Measurements from ENCODE around the gene CRISP1. TPM values are rescaled to one million over a fixed set of nuclear protein-coding genes. Genes with fewer than 3 reads are reported as not detected.

CRISP1 gene
- total and polyA plus RNA-seq, 7 donors, result not detected

- TF ChIP-seq POLR2A (IDR thresholded peaks at IDR 0.05), result no peak
- TF ChIP-seq POLR2AphosphoS5 (IDR thresholded peaks at IDR 0.05), result no peak
- TF ChIP-seq, protein P1, sequence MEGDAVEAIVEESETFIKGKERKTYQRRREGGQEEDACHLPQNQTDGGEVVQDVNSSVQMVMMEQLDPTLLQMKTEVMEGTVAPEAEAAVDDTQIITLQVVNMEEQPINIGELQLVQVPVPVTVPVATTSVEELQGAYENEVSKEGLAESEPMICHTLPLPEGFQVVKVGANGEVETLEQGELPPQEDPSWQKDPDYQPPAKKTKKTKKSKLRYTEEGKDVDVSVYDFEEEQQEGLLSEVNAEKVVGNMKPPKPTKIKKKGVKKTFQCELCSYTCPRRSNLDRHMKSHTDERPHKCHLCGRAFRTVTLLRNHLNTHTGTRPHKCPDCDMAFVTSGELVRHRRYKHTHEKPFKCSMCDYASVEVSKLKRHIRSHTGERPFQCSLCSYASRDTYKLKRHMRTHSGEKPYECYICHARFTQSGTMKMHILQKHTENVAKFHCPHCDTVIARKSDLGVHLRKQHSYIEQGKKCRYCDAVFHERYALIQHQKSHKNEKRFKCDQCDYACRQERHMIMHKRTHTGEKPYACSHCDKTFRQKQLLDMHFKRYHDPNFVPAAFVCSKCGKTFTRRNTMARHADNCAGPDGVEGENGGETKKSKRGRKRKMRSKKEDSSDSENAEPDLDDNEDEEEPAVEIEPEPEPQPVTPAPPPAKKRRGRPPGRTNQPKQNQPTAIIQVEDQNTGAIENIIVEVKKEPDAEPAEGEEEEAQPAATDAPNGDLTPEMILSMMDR (IDR thresholded peaks at IDR 0.05), result no peak
- no peak for TF ChIP-seq EP300 (IDR thresholded peaks at IDR 0.05)
- Histone ChIP-seq H3K4me1 (no peaks in the 10 kb centered on the region), H3K4me3 (no peak overlapping the region), H3K27ac (no peak overlapping the region), H3K36me3 (no peaks in the 10 kb centered on the region), H3K9me3 (no peaks in the 10 kb centered on the region), H3K27me3 (no peaks in the 10 kb centered on the region)
- 40 to 44% methylated on average over 2 of the region's 2 CpGs for WGBS, 2 donors
- intact Hi-C loops (cut with DNase I), result no loop called here
- no peak for DNase-seq
Measured at GRCh38 chr6:49868951-49869529, 2.7 kb upstream of the CRISP1 start.

GRCh38 chr6:49856282-49856681, 10.1 kb downstream of the CRISP1 start:
- Histone ChIP-seq H3K27ac (no peak overlapping the region), H3K4me1 (no peaks in the 10 kb centered on the region), H3K9me3 (no peaks in the 10 kb centered on the region), H3K27me3 (no peaks in the 10 kb centered on the region), H3K36me3 (no peaks in the 10 kb centered on the region), H3K4me3 (no peak overlapping the region)
- intact Hi-C loops (cut with DNase I), result no loop called here
- TF ChIP-seq, protein P1 (IDR thresholded peaks at IDR 0.05), result no peak
- TF ChIP-seq EP300 (IDR thresholded peaks at IDR 0.05) (no peak), POLR2A (IDR thresholded peaks at IDR 0.05) (no peak), POLR2AphosphoS5 (IDR thresholded peaks at IDR 0.05) (no peak)
- no peak for DNase-seq
- 82 to 91% methylated on average over 2 of the region's 2 CpGs for WGBS, 2 donors

- Histone ChIP-seq H3K4me1 (no peaks in the 10 kb centered on the region), H3K4me3 (no peak overlapping the region), H3K27ac (no peak overlapping the region), H3K9me3 (no peaks in the 10 kb centered on the region), H3K36me3 (no peaks in the 10 kb centered on the region), H3K27me3 (no peaks in the 10 kb centered on the region)
- intact Hi-C loops (cut with DNase I), result no loop called here
- DNase-seq, result no peak
- TF ChIP-seq EP300 (IDR thresholded peaks at IDR 0.05), result no peak
- WGBS, 2 donors, result 24 to 58% methylated on average over 4 of the region's 4 CpGs
Measured at GRCh38 chr6:49855221-49855620, 11.1 kb downstream of the CRISP1 start.

- TF ChIP-seq POLR2AphosphoS5 (IDR thresholded peaks at IDR 0.05) (no peak), POLR2A (IDR thresholded peaks at IDR 0.05) (no peak), EP300 (IDR thresholded peaks at IDR 0.05) (no peak)
- TF ChIP-seq, protein P1 (IDR thresholded peaks at IDR 0.05), result no peak
- intact Hi-C loops (cut with DNase I), result loop anchor here (5.0 kb wide), 1 partner anchor 231 kb away; no protein-coding TSS in a partner anchor
- H3K4me1 ChIP-seq, result no peaks in the 10 kb centered on the region
- no peak overlapping the region for H3K27ac ChIP-seq
- DNase-seq, result no peak
- no peaks in the 10 kb centered on the region for H3K36me3 ChIP-seq
- WGBS, 2 donors, result 74 to 89% methylated on average over 2 of the region's 2 CpGs
- H3K9me3 ChIP-seq, result no peaks in the 10 kb centered on the region
- H3K4me3 ChIP-seq, result no peak overlapping the region
- no peaks in the 10 kb centered on the region for H3K27me3 ChIP-seq
Measured at GRCh38 chr6:49852975-49853374, 13.4 kb downstream of the CRISP1 start.

GRCh38 chr6:49849213-49849907, 17.0 kb downstream of the CRISP1 start:
- H3K27me3 ChIP-seq, result no peaks in the 10 kb centered on the region
- H3K36me3 ChIP-seq, result no peaks in the 10 kb centered on the region
- intact Hi-C loops (cut with DNase I), result loop anchor here (2.0 kb wide), 1 partner anchor 317 kb away; no protein-coding TSS in a partner anchor
- TF ChIP-seq, protein P1 (IDR thresholded peaks at IDR 0.05), result peak in 2 of 4 experiments; percentile 47 to 63
- TF ChIP-seq POLR2AphosphoS5 (IDR thresholded peaks at IDR 0.05) (no peak), EP300 (IDR thresholded peaks at IDR 0.05) (no peak)
- no peak for DNase-seq
- WGBS, 2 donors, result 28 to 34% methylated on average over 4 of the region's 4 CpGs
- H3K27ac ChIP-seq, result no peak overlapping the region
- H3K4me3 ChIP-seq, result no peak overlapping the region
- H3K9me3 ChIP-seq, result no peaks in the 10 kb centered on the region
- no peaks in the 10 kb centered on the region for H3K4me1 ChIP-seq

All from sigmoid colon (tissue), 7 donors.